ENCODE results near the gene GGPS1. TPM values are rescaled to one million over a fixed set of nuclear protein-coding genes. Genes with fewer than 3 reads are reported as not detected.
A peak's percentile ranks its signal among the peaks of the same experiment; 100 is the strongest.
"Not testable (repeated sequence)": the region's sequence is repeated elsewhere in the genome, so short reads cannot be mapped to it uniquely, and the experiment has no call there.

GGPS1 gene
- total RNA-seq, 2 experiments from 2014 or later, result 24.5 to 25.9 TPM

- Mint-ChIP-seq H3K4me1 (ENCODE audit: low read depth) (peaks cover 3% of the 10 kb centered on the region), H3K9me3 (ENCODE audit: insufficient read depth) (no peaks in the 10 kb centered on the region), H3K27me3 (ENCODE audit: low read depth) (no peaks in the 10 kb centered on the region), H3K4me3 (no peak overlapping the region), H3K27ac (no peak overlapping the region), H3K36me3 (ENCODE audit: low read depth) (peaks cover 29% of the 10 kb centered on the region)
- CTCF ChIA-PET, result interaction anchor here (0.7 to 3.7 kb wide), 2 partner anchors 74 to 606 kb away, joined by 3 to 24 read pairs; no protein-coding TSS in a partner anchor
- DNase-seq, result no peak
- ATAC-seq, result no peak
- POLR2A ChIA-PET, result no interaction called here
Observed at GRCh38 chr1:235342471-235342870, 14.1 kb downstream of the GGPS1 start.

GRCh38 chr1:235343726-235344125 is 15.4 kb downstream of the GGPS1 start:
- H3K27me3 Mint-ChIP-seq (ENCODE audit: low read depth), result no peaks in the 10 kb centered on the region
- DNase-seq (no peak), ATAC-seq (no peak)
- peaks cover 26% of the 10 kb centered on the region for H3K36me3 Mint-ChIP-seq (ENCODE audit: low read depth)
- no peaks in the 10 kb centered on the region for H3K4me1 Mint-ChIP-seq (ENCODE audit: low read depth)
- CTCF ChIA-PET, result no interaction called here
- POLR2A ChIA-PET, result interaction anchor here (0.6 kb wide), 1 partner anchor 510 kb away, joined by 3 read pairs; no protein-coding TSS in a partner anchor
- no peaks in the 10 kb centered on the region for H3K9me3 Mint-ChIP-seq (ENCODE audit: insufficient read depth)
- H3K27ac Mint-ChIP-seq, result no peak overlapping the region
- no peak overlapping the region for H3K4me3 Mint-ChIP-seq

DNA sequence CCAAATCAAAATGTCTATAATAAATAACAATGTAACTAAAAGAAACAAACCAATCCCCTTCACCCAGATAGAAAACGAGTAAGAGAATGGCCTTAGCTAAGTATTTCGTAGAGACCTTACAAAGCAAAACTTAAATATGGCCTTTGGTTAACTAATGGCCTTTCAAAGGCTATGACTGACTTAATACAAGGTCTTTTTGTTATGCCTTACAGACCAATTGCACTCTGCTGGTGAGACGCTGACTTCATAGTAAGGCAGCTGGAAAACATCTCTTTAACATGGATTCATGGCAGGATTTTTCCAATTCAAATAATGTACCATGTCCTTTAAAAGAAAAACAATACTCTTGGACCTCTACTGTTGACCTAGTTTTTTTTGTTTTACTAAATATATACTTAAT is 23.1 kb downstream of the GGPS1 start:
- ChIA-PET CTCF (no interaction called here), POLR2A (no interaction called here)
- peaks cover 4% of the 10 kb centered on the region for H3K27me3 Mint-ChIP-seq (ENCODE audit: low read depth)
- DNase-seq (no peak), ATAC-seq (no peak)
- no peaks in the 10 kb centered on the region for H3K36me3 Mint-ChIP-seq (ENCODE audit: low read depth)
- H3K27ac Mint-ChIP-seq, result no peak overlapping the region
- no peaks in the 10 kb centered on the region for H3K4me1 Mint-ChIP-seq (ENCODE audit: low read depth)
- no peaks in the 10 kb centered on the region for H3K9me3 Mint-ChIP-seq (ENCODE audit: insufficient read depth)
- no peak overlapping the region for H3K4me3 Mint-ChIP-seq

- H3K9me3 Mint-ChIP-seq (ENCODE audit: insufficient read depth), result no peaks in the 10 kb centered on the region
- no peaks in the 10 kb centered on the region for H3K36me3 Mint-ChIP-seq (ENCODE audit: low read depth)
- no peak for ATAC-seq
- DNase-seq, result no peak
- ChIA-PET CTCF (no interaction called here), POLR2A (no interaction called here)
- peaks cover 4% of the 10 kb centered on the region for H3K27me3 Mint-ChIP-seq (ENCODE audit: low read depth)
- no peak overlapping the region for H3K27ac Mint-ChIP-seq
- no peaks in the 10 kb centered on the region for H3K4me1 Mint-ChIP-seq (ENCODE audit: low read depth)
- no peak overlapping the region for H3K4me3 Mint-ChIP-seq
Observed at GRCh38 chr1:235351898-235352297, 23.5 kb downstream of the GGPS1 start.

DNA sequence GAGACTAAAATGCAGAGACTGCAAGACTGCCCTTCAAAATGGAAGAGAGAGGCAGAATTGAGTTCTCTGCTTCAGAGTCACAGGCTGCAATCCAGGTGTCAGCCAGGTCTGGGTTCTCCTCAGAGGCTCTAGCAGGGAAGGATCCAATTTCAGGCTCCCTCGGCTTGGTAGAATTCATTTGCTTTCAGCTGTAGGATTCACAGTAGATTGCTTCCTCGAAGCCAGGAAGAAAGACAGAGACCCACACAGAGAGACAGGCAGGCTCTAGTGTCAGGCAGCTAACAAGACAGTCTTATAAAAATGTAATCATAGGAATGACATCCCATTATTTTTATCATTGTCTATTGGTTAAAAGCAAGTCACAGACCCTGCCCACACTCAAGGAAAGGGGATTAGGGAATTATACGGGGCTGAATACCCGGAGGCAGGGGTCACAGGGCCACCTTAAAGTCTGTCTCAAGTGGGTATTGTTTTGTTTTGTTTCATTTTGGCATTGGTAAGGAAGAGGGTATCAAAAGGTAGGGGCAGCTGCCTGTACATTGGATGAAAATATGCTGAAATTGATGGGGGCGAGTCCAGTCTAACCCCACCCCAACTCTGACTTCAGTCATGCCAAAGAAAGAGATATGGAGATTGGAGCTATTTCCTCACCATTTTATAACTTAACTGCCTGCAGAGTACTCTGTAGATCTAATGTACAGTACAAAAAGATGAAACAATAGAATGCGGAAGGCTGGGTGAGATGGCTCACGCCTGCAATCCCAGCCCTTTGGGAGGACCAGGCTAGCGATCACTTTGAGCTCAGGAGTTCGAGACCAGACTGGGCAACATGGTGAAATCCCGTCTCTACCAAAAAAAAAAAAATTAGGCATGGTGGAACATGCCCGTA is 29.4 kb downstream of the GGPS1 start:
- no peak for DNase-seq
- no peaks in the 10 kb centered on the region for H3K9me3 Mint-ChIP-seq (ENCODE audit: insufficient read depth)
- ChIA-PET POLR2A (interaction anchor here (0.5 to 1.3 kb wide), 4 partner anchors 29 to 848 kb away, joined by 3 to 4 read pairs (median 3); partner anchors contain the start of gene GGPS1), CTCF (interaction anchor here (0.8 to 0.9 kb wide), 2 partner anchors 16 to 104 kb away, joined by 3 read pairs; no protein-coding TSS in a partner anchor)
- no peaks in the 10 kb centered on the region for H3K4me1 Mint-ChIP-seq (ENCODE audit: low read depth)
- H3K27ac Mint-ChIP-seq, result no peak overlapping the region
- H3K4me3 Mint-ChIP-seq, result no peak overlapping the region
- H3K36me3 Mint-ChIP-seq (ENCODE audit: low read depth), result no peaks in the 10 kb centered on the region
- no peak for ATAC-seq
- H3K27me3 Mint-ChIP-seq (ENCODE audit: low read depth), result peaks cover 6% of the 10 kb centered on the region

GRCh38 chr1:235358899-235359298 is 30.5 kb downstream of the GGPS1 start:
- CTCF ChIA-PET, result interaction anchor here (0.9 kb wide), 1 partner anchor 17 kb away, joined by 3 read pairs; no protein-coding TSS in a partner anchor
- peaks cover 6% of the 10 kb centered on the region for H3K27me3 Mint-ChIP-seq (ENCODE audit: low read depth)
- H3K9me3 Mint-ChIP-seq (ENCODE audit: insufficient read depth), result no peaks in the 10 kb centered on the region
- no peak overlapping the region for H3K27ac Mint-ChIP-seq
- no peaks in the 10 kb centered on the region for H3K4me1 Mint-ChIP-seq (ENCODE audit: low read depth)
- no peak overlapping the region for H3K4me3 Mint-ChIP-seq
- no peak for ATAC-seq
- DNase-seq, result no peak
- no peaks in the 10 kb centered on the region for H3K36me3 Mint-ChIP-seq (ENCODE audit: low read depth)
- POLR2A ChIA-PET, result interaction anchor here (0.7 to 1.3 kb wide), 2 partner anchors 30 to 255 kb away, joined by 3 to 4 read pairs; partner anchors contain the start of gene GGPS1

- DNase-seq; POLR2A ChIA-PET; H3K27me3 Mint-ChIP-seq (ENCODE audit: low read depth); H3K27ac Mint-ChIP-seq; H3K4me3 Mint-ChIP-seq; H3K9me3 Mint-ChIP-seq (ENCODE audit: insufficient read depth); H3K36me3 Mint-ChIP-seq (ENCODE audit: low read depth); ATAC-seq: not testable (repeated sequence)
- H3K4me1 Mint-ChIP-seq (ENCODE audit: low read depth), result peaks cover 27% of the 10 kb centered on the region
- CTCF ChIA-PET, result interaction anchor here (1.2 kb wide), 1 partner anchor 52 kb away, joined by 4 read pairs; no protein-coding TSS in a partner anchor
Observed at GRCh38 chr1:235364189-235364588, 35.8 kb downstream of the GGPS1 start.

DNA sequence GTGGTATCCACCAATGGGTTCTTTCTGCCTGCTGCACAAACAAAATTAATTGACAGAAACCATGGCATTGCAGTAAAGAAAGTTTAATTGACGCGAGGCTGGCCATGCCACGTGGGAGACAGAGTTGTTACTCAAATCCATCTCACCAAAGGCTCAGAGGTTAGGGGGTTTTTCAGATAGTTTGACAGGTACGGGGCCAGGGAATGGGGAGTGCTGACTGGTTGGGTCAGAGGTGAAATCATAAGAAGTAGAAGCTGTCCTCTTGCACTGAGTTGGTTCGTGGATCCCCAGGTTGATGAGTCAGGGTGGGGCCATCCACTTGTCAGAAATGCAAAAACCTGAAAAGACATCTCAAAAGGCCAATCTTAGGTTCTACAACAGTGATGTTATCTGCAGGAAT is 37.9 kb downstream of the GGPS1 start:
- Mint-ChIP-seq H3K4me1 (ENCODE audit: low read depth) (peaks cover 31% of the 10 kb centered on the region), H3K9me3 (ENCODE audit: insufficient read depth) (no peaks in the 10 kb centered on the region), H3K36me3 (ENCODE audit: low read depth) (peaks cover 6% of the 10 kb centered on the region), H3K27ac (peak overlapping the region; percentile 58), H3K27me3 (ENCODE audit: low read depth) (no peaks in the 10 kb centered on the region), H3K4me3 (peak overlapping the region; percentile 44)
- DNase-seq (peak; percentile 23), ATAC-seq (no peak)
- CTCF ChIA-PET, result no interaction called here
- POLR2A ChIA-PET, result interaction anchor here (0.8 to 2.3 kb wide), 2 partner anchors 40 to 441 kb away, joined by 4 to 5 read pairs; no protein-coding TSS in a partner anchor

DNA sequence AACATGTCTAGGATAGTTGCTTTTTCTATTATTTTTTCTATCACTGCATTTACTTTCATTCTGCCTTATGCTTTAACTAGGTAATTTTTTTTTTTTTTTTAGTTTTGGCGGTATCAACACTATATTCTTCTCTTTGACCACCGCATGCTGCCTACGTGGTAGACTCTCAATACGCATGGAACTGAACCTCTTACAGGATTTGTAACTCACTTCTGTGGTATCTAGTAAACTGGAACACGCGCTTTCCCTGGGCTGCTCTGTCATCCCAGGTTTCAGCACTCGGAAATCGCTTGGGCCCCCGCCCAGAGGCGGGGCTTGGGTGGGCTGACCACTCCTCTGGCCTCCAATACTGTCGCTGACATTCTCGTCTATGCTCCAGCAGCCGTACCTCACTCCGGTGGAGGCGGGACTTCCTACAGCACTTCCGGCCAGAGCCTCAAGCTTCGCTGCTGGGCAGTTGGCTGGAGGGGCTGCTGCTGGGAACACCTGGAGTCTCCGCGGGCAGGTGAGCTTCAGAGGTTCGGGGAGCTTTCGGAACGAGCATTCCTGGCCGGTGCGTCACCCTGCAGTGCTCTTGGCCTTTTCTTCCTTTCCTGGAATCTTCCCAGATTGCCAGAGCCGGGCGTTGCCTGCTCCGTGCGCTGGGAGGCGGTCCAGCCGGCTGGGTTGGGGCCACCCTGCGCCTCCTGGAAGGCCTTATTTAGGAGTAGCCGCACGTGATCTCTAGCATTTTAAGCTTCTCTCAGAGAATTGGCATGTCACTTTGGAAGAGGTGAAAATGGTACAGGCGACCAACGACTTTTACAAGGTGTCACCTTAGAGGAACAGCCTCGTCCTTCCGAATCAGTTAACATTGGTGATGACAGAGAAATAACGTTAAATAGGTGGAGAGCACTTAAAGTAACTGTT is 38.9 kb downstream of the GGPS1 start, which contains the start of gene TBCE:
TBCE (plus strand) TSS at position 428 of the 909 bp plus-strand sequence. CDS start 12,623 bp downstream, outside the sequence.
- Mint-ChIP-seq H3K36me3 (ENCODE audit: low read depth) (peaks cover 6% of the 10 kb centered on the region), H3K4me1 (ENCODE audit: low read depth) (peaks cover 31% of the 10 kb centered on the region), H3K4me3 (peak within 1 kb of the TSS; percentile 99), H3K27ac (peak within 1 kb of the TSS; percentile 93), H3K9me3 (ENCODE audit: insufficient read depth) (no peaks in the 10 kb centered on the region), H3K27me3 (ENCODE audit: low read depth) (no peaks in the 10 kb centered on the region)
- ATAC-seq, result peak; percentile 100
- peak; percentile 92 for DNase-seq
- ChIA-PET CTCF (interaction anchor here (0.8 to 1.3 kb wide), 4 partner anchors 10 to 138 kb away, joined by 3 to 11 read pairs (median 3); no protein-coding TSS in a partner anchor), POLR2A (interaction anchor here (0.9 to 2.3 kb wide), 4 partner anchors 9 to 41 kb away, joined by 3 to 5 read pairs (median 4); no protein-coding TSS in a partner anchor)

- H3K4me1 Mint-ChIP-seq (ENCODE audit: low read depth), result peaks cover 31% of the 10 kb centered on the region
- ChIA-PET POLR2A (interaction anchor here (1.1 to 1.3 kb wide), 2 partner anchors 31 to 37 kb away, joined by 3 read pairs; no protein-coding TSS in a partner anchor), CTCF (interaction anchor here (1.3 kb wide), 2 partner anchors 27 to 48 kb away, joined by 3 to 11 read pairs; no protein-coding TSS in a partner anchor)
- DNase-seq, result no peak
- no peak for ATAC-seq
- H3K36me3 Mint-ChIP-seq (ENCODE audit: low read depth), result peaks cover 6% of the 10 kb centered on the region
- H3K4me3 Mint-ChIP-seq, result peak overlapping the region; percentile 99
- H3K9me3 Mint-ChIP-seq (ENCODE audit: insufficient read depth), result no peaks in the 10 kb centered on the region
- no peak overlapping the region for H3K27ac Mint-ChIP-seq
- H3K27me3 Mint-ChIP-seq (ENCODE audit: low read depth), result no peaks in the 10 kb centered on the region
Observed at GRCh38 chr1:235368428-235368827, 40.1 kb downstream of the GGPS1 start.

DNA sequence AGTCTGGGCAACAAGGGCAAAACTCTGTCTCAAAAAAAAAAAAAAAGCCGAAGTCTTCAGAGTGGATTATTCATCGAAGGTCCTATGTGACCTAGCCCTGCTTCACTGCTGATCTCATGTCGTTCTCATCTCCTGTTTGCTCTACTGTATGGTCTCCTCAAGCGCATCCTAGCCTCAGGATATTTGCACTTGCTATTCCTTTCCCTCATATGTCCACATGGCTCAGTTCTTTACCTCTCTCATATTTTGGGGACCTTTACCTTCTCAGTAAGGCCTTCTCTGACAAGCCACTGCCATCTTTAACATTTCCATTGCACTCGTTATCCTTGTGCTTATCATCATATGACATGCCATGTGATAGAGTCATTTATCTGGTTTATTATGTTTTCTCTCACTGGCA is 41.4 kb downstream of the GGPS1 start:
- peaks cover 9% of the 10 kb centered on the region for H3K36me3 Mint-ChIP-seq (ENCODE audit: low read depth)
- no peak overlapping the region for H3K27ac Mint-ChIP-seq
- H3K4me3 Mint-ChIP-seq, result no peak overlapping the region
- ATAC-seq, result no peak
- ChIA-PET POLR2A (no interaction called here), CTCF (no interaction called here)
- H3K9me3 Mint-ChIP-seq (ENCODE audit: insufficient read depth), result no peaks in the 10 kb centered on the region
- H3K4me1 Mint-ChIP-seq (ENCODE audit: low read depth), result peaks cover 31% of the 10 kb centered on the region
- no peaks in the 10 kb centered on the region for H3K27me3 Mint-ChIP-seq (ENCODE audit: low read depth)
- DNase-seq, result no peak
